ENCODE measurements around the gene CLINT1.
A peak's percentile ranks its signal among the peaks of the same experiment; 100 is the strongest.
"Not testable (repeated sequence)": the region's sequence is repeated elsewhere in the genome, so short reads cannot be mapped to it uniquely, and the experiment has no call there.

CLINT1 gene

GRCh38 chr5:157860898-157861890 lies 2.2 kb upstream of the CLINT1 start:
- DNase-seq = no peak

DNA sequence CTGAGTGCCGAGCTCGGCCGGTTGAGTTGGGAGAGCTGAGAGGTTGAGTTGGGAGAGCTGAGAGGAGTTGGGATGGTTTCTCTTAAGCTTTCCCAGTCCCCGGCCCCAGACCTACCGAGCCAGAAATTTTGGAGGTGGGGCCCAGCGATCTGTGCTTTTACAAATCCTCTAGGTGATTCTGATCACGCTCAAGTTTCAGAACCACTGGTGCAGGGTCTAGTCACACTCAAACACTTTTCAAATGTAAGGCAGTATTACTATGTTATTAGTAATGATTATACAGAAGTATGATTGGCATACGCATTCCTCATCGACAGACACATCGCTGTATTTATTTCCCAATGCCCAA lies 256 bp upstream of the CLINT1 start:
- no peak for DNase-seq

DNA sequence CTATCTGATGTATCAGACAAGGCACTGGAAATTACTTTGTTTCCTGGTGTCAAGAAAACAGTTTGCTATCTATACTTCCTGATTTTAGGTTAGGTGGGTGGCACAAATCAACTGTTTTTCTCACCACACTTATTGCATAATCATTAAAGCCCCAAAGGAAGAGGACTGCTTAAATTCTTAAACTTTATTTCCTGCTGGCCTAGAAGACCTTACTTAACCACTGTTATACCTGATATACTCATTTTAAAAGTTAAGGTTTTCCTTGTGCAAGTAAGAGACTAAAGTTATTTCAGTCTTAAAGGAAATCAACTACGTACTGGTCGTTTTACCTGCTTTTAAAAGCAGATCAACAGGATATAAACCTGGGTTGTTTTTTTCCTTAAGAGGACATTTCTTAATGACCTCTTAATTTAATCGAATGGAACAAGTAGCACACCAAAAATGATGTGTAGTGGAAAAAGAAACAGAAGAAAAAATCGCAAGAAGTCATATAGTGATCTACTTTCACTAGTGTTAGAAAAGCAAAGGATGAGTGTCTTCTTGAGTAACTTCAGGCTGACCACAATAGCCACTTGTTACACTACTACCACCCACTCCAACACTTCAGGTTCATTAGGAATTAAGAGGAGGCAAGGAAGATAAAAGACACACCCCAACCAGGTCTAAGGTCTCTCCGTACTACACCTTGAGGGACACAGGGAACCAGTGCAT lies 974 bp downstream of the CLINT1 start:
- no peak for DNase-seq

- DNase-seq = peak; percentile 18
These were observed 3.4 kb downstream of the CLINT1 start for GRCh38 chr5:157855404-157855994.

GRCh38 chr5:157853365-157853764 lies 5.6 kb downstream of the CLINT1 start:
- not testable (repeated sequence) for DNase-seq

- no peak for DNase-seq
These were observed 12.9 kb downstream of the CLINT1 start for GRCh38 chr5:157845914-157846598.

DNA sequence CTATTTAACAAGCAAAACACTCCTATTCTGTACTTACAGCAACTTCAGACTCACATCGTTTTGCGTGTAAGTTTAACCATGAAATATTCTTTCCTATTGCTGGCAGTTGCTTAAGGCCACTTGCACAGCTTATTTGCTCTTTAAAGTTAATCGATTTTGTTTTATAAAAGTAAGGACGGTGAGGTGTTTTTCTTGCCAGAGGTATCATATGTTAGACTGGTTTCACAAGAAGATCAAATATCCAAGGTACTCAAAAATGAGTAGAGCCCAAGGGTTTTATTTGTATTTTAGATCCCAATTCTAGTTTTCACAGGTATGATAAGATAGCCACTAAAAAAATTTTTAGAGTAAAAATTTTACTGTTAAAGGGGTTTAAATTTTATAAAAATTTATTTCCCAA lies 16.2 kb downstream of the CLINT1 start:
- no peak for DNase-seq

DNA sequence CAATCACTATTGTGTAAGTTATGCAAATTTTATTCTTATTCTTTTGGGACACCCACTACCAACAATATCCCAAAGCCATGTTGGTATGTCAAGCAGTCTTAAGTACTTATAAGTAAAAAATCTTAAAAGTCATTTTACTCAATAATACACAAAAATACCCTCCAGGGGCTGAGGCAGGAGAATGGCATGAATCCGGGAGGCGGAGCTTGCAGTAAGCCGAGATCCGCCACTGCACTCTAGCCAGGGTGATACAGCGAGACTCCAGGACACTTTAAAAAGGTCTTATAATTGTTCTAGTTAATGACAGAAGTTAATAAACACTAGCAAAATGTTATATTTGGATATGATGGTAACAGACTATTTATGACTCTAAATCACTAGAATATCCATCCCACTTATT lies 16.8 kb downstream of the CLINT1 start:
- no peak for DNase-seq

- no peak for DNase-seq
These were observed 19.7 kb downstream of the CLINT1 start for GRCh38 chr5:157839157-157839795.

- DNase-seq = no peak
These were observed 22.7 kb downstream of the CLINT1 start for GRCh38 chr5:157836121-157836753.

GRCh38 chr5:157835041-157835440 lies 23.9 kb downstream of the CLINT1 start:
- no peak for DNase-seq

DNA sequence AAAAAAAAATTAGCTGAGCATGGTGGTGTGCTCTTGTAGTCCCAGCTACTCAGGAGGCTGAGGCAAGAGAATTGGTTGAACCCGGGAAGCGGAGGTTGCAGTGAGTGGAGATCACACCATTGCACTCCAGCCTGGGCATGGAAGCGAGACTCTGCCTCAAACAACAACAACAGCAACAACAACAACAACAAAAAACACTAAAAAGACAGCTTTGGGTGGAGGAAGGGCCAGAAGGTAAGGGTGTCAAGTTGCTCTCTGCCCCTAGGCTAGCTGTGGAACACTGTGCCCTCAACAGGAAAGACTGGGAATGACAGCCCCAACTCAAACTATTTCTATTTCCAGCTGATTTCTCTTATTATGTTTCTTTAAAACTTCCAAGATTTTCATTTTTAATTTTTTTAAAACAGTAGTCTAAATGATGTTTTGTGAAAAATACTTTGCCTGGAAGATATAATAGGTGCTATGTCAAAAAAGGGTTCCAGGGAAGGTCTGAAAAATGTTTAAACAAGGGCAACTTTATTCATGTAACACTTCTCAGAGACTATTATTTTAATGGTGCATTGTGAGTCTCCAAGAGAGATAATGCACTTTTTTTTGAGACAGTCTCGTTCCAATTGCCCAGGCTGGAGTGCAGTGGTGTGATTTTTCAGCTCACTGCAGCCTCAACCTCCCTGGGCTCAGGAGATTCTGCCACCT lies 29.9 kb downstream of the CLINT1 start:
- no peak for DNase-seq

DNA sequence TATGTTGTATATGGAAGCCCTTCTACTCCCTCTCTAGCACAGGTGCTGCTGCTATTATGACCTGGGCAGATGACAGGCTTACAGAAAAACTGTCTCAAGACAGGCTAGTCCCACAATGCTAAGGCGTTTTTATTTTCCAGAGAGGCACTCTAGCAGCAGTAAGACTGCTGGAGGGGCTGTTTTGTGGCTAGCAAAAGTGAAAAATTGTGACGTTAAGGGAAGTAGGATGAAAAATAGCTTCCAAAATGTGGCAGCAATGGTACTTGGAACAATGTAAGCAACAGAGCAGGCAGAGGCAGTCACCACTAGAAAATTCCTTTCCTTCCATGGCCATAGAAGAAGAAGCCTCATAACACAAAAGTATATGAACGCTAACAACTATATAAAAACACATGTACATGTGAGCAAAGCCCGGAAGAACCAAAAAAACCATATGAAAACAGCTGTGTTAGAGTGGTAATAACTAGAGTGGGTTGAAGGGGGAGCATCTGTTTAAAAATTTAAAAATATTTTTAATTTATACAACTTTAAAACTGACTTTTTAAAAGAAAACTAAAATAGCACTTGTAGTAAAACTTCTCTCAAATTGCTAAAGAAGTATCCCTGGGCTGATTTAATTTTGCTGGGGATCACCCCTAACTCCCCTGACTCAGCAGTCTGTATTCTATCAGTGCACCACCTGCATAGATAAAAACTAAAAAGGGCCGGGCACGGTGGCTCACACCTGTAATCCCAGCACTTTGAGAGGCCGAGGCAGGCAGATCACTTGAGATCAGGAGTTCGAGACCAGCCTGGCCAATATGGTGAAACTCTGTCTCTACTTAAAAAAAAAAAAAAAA lies 30.6 kb downstream of the CLINT1 start:
- no peak for DNase-seq

DNA sequence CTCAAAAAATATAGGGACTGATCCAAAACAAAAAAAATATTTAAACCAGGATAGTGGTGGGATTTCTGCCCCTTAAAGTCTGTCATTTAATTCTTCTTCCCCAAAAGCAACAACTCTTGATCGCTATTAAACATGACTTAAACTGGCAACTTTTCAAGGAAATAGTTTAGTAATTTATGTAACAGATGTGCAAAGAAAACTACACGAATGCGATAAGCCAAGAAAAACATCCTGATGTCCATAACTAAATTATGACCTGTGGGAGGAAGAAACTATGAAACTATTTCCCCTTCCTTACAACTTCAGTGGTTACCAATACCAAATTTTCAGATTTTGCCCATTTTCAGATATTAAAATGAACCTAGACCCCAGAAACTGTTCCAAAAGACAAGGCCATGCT lies 31.5 kb downstream of the CLINT1 start:
- no peak for DNase-seq

DNA sequence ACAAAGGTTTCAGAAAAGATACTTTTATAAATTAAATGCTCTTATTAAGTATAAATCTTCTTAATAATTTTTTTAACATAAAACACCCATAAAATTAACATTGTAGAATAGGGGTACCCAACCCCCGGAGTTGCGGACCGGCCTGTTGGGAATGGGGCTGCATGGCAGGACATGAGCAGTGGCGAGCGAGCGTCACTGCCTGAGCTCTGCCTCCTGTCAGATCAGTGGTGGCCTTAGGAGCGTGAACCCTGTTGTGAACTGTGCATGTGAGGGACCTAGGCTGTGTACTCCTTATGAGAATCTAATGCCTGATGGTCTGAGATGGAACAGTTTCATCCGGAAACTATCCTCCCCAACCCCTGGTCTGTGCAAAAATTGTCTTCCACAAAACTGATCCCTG lies 35.3 kb downstream of the CLINT1 start:
- no peak for DNase-seq

- no peak for DNase-seq
These were observed 36.9 kb downstream of the CLINT1 start for GRCh38 chr5:157821822-157822622.

GRCh38 chr5:157821405-157821804 lies 37.5 kb downstream of the CLINT1 start:
- no peak for DNase-seq

DNA sequence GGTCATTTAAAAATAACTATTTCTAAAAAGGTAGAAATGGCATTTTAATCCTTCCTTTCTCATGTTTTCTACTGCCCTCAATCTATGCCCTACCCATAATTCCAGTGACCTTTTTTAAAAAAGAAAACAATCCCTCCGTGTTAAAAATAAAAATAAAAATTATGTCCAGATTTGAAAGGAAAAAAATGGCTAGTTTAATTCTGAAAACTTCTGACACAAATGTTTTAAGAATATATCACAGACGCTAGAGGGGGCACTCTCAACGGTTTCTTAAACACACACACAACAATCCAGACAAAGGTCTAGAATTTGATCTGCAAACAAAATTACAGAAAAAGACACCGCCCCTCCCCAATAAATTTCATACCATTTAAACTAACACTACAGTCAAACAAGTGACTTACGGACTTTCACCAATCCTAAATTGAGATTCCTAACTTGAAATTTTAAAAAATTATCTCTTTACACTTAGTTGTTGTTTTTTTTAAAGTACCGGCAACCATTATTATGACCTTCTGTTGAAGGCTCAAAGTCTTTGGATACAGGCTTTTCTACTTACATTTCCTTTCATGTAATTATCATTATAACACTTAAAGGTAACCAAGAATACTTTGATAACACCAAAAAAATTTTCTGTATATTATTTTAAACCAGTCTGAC lies 38.2 kb downstream of the CLINT1 start:
- peak; percentile 10 for DNase-seq

DNA sequence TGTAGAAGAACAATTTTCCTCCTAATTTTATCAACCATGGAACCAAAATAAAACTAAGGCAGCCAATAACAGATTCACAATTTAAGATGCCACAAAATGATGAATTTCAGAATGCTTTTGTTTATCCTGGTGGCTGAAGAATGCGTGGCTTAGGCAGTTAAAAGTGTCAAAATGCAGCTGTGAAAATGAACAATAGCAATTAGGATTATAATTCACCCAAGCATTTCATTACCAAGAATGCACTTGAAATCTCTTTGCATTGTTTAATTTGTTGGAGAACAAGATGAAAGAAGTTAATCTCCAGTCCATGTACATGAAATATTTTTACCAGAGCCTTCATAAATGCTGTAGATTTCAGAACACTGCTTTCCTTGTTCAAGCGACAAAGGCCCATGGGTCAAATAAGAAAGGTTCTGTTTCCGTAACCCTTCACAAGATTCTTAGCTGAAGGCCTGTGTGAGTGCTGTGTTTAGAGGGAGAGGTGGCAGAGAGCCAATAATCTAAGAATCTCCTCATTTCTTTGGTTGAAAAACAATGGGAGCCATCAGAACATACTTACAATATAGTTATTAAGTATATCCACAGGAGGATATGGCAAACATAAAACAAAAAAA lies 39.3 kb downstream of the CLINT1 start:
- peak; percentile 7 for DNase-seq
